Measurements from ENCODE around the gene CCNL2.
"Not testable (repeated sequence)": the region's sequence is repeated elsewhere in the genome, so short reads cannot be mapped to it uniquely, and the experiment has no call there.

The CCNL2 gene

DNA sequence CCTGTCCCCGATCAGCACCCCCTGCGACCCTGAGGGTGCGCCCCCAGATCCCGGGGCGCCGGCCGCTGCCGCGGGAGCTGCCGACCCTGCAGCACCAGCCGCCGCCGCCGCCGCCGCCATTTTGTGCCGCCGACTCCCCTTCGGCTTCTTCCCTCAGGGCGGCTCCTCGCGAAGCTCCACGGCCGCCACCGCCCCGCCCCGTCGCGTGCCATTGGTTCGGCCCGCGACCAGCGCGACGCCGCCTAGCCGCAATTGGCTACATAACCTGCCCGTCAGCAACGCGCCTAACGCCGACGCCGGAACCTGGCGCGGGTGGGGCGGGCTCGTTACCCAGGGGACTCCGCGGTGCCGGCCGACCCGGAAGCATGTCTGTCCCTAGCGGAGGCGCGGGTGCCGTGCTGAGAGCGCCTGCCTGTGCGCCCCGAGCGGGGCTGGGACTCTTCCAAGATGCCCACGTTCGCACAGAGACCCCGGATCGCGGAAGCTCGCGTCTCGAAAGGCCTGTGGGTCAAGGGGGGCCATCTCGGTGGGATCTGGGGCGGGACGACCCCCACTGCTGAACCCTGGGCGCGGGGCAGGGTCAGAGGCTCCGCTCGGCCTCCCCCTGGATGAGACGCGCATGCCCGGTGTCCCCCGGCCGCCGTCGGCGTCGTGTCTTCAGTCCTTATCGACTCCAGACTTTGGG, at the start of gene CCNL2:
TSS of gene CCNL2 (minus strand) at position 149 of the 685 bp plus-strand sequence. CDS start at position 120, 29 bp downstream.
- peak; percentile 99 to 100 for DNase-seq (ENCODE audit: low read depth in 2 of 2)

DNA sequence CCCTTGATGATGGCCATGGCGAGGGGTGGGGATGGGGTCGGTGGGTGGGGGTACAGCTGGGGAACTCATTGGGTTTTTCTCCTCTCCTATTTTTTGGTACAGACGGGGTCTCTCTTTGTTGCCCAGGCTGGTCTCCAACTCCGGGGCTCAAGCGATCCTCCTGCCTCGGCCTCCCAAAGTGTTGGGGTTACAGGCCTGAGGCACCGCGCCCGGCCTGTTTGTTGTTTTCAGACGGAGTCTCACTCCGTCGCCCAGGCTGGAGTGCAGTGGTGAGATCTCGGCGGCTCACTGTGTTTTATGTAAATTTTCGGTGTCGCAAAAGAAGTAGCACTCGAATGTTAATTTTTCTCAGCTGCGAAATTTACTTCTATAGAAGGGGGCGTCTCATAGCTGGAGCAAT, 47.5 kb upstream of the CCNL2 start:
- DNase-seq (ENCODE audit: low read depth in 2 of 2) = not testable (repeated sequence)

DNA sequence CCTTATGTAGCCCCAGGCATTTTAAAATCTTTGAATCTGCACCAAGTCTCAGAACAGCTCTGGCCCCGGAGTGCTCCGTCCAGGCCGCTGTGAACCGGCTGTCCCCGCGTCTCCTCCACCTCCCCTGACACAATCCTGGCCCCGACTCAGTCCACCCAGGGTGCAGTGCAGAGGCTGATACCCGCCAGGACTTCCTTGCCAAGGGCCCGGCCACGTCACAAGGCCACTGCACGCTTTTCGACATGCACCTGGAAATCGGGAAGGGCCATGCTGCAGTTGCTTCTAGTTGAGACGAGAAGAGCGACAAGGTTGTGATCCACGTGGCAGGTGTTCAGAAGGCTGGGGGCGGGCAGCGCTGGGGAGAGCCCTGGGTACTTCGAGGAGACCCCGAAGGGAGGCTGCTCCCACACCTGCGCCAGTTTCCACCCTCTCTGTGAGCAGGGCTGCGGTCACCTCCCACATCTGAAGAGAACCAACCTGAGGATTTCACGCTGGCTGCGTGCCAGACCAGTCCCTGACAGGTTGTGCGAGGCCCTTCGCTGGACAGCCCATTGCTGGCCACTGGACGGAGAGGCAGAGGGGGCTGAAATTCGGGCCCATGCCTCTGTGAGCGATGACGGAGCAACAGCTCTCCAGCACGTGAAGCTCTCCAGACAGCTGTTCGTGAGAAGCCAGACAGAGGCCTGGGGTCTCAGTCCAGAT, 43.1 kb upstream of the CCNL2 start:
- no peak for DNase-seq (ENCODE audit: low read depth in 2 of 2)

DNA sequence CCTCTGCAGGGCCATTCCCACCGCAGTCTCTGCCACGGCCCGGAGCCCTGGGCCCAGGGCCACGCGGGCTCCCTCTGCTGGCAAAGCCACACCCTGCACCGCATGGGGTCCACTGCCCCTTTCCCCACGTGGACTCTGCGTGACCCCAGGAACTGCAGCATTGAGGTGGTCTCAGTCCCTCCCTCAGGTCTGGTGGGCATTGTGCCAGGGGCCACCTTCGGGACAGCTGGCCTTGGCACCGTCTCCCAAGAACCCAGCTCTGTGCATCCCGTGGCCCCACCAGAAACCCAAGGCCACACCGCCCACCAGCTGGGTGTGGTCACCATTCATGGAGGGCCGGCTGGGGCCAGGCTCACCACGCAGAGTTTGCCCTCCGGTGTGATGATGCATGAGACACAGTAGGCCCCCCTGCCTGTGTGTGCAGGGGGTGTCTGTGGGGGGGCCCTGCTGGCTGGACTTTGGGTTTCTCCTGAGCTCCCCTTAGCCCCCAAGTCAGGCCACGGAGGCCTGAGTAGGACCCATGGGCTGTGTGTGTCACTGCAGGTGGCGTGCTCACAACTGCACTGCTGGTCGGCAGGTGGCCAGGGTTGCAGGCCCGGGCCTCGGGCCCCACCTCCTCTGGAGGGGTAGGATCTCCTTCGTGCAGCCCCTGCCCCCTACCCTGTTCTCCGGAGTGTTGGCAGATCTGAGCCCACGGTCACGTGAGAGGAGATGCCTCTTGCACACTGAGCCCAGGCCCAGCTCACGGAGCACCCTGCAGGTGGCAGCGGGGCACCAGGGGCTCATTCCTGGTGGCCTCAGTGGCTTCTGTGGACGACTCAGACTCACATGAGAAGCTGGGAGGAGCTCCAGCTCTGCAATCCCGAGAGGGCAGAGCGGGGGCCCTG, 42.1 kb upstream of the CCNL2 start:
- peak; percentile 50 to 54 for DNase-seq (ENCODE audit: low read depth in 2 of 2)

DNA sequence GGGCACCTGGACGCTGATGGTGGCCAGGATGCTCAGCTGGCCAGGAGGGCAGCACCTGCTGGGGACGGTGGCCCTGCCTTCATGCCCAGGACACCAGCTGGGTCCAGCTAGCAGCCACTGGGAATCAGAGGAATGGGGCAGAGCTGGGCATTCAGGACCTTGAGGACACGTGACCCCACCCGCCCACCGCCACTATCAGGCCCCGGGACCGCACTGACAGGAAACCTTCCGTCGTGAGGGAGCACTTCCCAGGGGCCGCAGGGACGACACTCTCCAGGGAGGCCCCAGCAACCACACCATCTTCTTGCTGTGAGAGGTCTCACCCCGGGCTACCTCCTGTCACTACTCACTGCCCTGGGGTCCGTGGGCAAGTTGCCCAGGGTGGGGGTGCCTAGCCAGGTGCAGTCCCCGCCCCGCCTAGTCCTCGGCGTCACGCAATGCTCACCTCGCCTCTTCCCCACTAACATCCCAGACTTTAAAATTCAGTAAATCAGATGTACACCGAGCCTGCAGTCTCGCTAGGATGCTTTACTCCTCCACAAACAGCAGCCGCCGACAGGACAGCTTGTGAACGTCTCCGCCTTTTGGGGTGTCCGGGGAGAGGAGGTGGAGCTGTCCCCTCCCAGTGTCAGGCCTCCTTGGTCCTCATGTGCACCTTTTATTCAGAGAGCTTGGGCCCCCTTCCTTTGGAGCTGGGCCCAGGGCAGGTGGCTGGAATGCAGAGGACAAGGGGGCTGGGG, 41.3 kb upstream of the CCNL2 start:
- DNase-seq (ENCODE audit: low read depth in 2 of 2) = no peak

DNA sequence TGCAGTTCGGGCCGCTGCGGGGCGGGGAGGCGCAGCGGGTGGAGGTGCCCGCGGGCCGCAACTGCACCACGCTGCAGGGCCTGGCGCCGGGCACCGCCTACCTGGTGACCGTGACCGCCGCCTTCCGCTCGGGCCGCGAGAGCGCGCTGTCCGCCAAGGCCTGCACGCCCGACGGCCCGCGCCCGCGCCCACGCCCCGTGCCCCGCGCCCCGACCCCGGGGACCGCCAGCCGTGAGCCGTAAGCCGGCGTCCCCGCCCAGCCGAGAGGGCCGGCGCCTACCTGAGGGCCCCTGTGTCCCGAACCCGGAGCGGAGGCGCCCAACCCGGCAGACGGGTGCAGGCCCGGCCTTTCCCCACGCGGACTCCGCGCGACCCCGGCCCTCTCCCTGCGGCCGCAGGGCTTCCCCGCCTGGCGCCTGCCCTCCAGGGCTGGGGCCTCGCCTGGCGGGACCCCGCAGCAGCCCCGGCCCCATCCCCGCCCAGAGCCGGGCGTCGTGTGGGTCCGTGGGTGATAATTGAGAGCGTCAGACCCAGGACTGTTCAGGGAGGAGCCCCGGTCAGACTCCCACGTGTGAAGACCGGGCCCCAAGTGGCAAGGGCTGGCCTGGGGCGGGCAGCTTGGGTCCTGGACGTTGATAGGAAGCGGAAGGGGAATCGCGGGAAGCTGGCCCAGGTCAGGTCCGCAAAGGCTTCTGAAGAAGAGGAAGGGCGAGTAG, 40.6 kb upstream of the CCNL2 start:
- DNase-seq (ENCODE audit: low read depth in 2 of 2) = no peak

DNA sequence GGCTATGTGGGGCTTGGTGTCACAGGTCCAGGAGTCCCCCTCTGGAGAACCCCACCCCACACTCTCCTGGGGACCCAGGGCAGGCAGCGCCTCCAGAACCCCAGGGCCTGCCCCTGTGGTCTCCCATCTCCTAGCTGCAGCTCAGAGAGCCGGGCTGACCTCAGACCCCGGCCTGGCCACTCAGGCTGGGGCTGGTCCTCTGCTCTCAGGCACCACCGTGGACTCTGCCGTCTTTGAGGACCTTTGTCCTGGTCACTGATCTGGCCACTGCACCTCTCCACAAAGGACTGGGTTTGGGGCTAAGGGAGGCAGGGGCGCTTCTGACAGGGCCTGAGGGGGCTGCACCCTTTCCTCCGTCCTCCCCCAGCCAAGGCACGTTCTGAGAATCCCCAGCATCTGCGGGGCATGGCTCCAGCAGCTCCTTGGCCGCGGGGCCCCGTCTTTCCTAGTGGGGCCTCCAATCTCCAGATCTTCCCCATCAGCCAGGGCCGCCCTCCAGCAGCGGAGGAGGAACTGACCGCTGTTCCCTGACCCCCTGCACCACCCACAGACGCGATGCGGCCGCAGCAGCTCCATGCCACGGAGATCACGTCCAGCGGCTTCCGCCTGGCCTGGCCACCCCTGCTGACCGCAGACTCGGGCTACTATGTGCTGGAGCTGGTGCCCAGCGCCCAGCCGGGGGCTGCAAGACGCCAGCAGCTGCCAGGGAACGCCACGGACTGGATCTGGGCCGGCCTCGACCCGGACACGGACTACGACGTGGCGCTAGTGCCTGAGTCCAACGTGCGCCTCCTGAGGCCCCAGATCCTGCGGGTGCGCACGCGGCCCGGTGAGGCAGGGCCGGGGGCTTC, 39.6 kb upstream of the CCNL2 start:
- DNase-seq (ENCODE audit: low read depth in 2 of 2) = no peak

DNA sequence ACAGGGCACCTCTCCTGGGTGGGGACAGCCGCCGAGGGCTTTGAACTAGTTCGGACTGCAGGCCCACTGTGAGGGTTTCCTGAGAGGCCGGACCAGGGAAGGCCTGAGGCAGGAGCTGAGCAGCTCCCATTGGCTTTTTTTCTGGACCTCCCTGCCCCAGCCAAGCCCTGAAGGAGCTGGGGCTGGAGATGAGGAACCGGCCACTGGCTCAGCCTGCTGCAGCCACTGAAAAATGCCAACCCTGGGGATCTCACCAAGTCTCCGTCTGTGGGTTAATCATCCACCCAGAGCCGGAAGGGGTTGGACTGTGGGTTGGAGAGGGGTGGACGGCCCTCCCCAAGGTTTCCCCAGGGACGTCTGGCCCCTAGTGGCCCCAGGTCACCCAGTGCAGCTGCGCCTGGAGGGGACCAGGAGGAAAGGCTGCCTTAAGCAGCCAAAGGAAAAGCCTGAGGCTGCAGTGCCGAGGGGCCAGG, 38.8 kb upstream of the CCNL2 start:
- no peak for DNase-seq (ENCODE audit: low read depth in 2 of 2)

DNA sequence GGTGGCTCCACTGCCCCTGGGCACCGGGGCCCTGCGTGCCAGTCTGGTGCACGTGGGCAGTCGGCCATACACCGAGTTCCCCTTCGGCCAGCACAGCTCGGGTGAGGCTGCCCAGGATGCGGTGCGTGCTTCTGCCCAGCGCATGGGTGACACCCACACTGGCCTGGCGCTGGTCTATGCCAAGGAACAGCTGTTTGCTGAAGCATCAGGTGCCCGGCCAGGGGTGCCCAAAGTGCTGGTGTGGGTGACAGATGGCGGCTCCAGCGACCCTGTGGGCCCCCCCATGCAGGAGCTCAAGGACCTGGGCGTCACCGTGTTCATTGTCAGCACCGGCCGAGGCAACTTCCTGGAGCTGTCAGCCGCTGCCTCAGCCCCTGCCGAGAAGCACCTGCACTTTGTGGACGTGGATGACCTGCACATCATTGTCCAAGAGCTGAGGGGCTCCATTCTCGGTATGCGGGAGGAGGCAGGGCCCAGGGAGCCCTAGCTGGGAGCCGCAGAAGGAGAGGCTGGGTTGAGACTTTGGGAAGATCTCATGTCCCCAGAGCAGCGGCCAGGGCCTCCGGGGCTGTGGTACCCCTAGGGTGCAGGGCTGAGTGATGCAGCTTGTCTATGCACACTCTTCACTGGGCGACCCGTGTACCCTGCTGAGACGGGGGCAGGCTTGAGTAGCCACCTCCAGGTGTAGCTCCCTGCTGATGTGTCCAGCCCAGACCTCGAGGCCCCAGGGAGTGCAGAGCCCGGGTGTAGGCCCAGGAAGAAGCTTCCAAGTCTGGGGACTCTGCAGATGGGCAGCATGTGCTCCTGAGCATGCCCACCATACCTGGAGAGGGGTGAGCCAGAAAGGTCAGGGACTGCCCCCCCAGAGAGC, 38.1 kb upstream of the CCNL2 start:
- no peak for DNase-seq (ENCODE audit: low read depth in 2 of 2)

DNA sequence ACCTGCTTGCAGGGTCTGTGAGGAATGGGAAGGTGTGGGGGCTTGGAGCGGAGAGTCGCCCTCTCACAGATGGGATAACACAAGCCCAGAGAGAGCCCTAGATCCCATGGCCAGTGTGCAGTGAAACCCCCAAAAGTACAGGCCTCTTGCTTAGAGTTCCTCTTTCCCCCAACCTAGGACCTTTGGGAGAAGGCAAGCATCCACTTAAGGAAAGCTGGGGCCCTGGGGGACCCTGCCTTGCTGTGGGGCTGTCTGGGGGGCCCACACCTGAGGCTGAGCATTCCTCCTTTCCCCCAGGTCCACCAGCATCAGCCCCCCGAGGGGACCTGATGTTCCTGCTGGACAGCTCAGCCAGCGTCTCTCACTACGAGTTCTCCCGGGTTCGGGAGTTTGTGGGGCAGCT, 37.5 kb upstream of the CCNL2 start:
- no peak for DNase-seq (ENCODE audit: low read depth in 2 of 2)

DNA sequence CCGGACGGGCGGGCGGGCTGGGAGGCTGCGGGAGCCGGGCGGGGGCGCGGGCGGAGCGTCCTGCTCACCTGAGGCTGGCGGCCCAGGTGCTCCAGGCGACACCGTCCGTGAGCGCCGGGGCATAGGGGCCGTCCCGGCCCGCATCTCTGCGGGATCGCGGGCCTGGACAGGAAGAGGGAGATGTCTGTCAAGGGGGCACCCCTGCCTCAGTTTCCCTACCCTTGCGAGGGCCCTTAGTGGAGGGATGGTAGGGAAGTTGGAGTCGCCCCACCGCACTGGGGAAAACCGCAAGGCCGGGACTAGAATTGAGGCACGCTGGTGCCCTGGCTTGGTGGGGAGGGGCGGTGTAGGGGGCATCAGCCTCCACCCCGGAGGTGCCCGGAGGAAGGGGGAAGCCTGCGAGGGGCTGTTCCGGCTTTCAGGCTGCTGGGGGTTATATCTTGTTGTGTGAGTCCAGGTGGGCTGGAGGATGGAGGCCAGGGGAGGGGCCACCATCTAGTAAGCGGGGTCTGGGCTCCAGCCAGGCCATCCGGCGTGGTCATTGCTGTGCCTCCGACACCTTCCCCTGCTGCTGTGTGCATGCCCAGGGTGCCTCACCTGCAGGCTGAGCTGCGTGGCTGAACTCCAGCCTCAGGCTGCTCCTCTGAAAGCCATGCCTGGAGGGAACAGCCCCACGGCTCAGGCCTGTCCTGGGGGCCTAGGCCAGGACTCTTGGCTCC, 36.9 kb upstream of the CCNL2 start:
- DNase-seq (ENCODE audit: low read depth in 2 of 2) = no peak

DNA sequence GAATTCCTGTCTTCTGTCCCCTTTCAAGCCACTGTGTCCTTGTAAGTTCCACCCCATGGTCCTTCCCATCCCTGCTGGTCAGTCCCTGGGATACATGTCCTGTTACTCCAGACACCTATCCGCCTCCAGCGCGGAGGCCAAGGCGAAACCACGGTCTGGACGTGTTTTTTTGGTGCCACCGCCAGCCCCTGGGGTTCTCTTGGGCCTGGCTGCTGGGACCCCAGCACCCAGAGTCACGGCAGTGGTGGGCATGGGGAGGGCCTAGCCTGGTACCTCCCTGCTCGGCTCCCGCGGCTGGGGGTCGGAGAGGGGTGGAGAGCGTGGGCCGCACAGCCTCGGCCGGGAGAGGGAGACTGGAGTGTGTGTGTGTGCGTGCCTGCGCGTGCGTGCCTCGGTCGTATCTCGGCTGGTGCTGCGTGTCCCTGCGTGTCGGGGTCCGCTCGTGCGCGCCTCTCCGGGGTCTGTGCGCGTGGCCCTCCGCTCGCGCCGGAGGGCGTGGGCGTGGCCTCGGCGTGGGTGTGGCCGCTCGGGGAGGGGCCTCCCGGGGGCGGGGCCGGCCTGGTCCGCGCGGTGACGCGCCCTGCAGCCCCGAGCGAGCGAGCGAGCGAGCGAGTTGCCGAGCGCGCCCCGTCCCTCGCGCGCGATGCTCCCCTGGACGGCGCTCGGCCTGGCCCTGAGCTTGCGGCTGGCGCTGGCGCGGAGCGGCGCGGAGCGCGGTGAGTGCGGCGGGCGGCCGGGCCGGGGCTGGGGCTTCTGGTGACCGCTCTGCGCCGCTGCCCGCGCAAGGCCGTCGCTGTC, 36.2 kb upstream of the CCNL2 start, which contains the start of gene VWA1:
TSS of gene VWA1 (plus strand) at position 585 of the 798 bp plus-strand sequence. CDS start at position 644, 59 bp downstream.
- peak; percentile 37 to 65 for DNase-seq (ENCODE audit: low read depth in 2 of 2)

DNA sequence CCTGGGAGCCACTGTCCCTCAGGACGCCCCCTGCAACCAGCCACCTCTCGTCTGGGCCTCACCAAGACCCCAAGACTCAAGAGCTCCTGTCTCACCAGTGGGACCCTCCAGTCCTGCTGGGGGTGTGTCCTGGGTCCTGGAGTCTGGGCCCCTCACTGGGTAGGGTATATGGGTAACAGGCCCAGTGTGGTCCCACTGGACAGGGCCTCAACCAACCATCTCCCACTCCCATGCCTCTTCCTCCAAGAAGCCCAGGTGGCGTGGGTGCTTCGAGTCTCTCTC, 35.6 kb upstream of the CCNL2 start:
- no peak for DNase-seq (ENCODE audit: low read depth in 2 of 2)

DNA sequence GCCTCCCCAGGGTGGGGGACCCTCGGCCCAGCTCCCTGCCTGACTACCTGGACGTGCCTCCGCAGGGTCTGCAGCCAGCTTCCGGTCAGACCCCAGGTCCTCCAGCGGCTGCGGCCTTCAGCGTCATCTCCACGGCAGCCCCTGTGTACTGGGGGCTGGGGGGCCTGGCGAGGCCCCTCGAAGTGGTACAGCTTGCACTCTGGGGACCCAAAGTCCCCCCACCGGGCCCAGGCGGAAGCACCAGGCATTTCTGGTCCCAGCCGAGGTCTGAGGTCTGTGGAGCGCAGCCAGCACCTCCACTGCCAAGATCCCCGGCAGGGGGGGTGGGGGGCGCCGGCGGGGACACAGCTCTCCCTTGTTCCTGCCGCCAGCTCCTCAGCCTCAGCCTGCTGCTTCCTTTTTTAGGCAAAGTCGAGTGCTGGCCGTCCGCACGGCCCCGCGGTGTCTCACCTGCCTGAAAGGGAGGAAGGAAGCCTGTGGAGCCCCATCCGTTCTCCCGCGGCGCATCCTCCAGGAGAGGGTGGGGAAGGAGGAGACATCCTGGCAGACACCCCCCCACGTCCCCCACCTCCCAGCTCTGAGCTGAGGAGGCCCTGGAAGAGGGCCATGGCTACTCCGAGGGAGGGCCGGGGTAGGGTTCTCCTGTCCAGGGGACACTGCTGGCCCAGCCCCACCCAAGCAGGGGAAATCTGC, 35.1 kb upstream of the CCNL2 start:
- no peak for DNase-seq (ENCODE audit: low read depth in 2 of 2)

DNA sequence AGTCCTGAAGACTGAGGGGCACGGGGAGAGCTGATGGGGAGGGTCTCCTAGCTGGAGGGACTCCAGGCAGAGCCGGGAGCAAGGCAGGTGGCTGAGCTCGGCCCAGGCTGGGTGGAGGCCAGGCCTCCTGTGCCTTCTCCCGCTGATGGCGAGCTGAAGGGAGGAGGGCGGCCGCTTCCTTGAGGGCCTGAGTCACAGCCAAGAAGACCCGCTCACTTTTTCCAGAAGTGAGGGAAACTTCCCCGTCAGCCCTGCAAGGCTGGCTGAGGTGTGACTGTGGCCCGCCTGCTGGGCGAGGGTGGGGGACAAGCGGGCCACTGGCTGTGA, 34.6 kb upstream of the CCNL2 start:
- DNase-seq (ENCODE audit: low read depth in 2 of 2) = peak; percentile 60 to 61

DNA sequence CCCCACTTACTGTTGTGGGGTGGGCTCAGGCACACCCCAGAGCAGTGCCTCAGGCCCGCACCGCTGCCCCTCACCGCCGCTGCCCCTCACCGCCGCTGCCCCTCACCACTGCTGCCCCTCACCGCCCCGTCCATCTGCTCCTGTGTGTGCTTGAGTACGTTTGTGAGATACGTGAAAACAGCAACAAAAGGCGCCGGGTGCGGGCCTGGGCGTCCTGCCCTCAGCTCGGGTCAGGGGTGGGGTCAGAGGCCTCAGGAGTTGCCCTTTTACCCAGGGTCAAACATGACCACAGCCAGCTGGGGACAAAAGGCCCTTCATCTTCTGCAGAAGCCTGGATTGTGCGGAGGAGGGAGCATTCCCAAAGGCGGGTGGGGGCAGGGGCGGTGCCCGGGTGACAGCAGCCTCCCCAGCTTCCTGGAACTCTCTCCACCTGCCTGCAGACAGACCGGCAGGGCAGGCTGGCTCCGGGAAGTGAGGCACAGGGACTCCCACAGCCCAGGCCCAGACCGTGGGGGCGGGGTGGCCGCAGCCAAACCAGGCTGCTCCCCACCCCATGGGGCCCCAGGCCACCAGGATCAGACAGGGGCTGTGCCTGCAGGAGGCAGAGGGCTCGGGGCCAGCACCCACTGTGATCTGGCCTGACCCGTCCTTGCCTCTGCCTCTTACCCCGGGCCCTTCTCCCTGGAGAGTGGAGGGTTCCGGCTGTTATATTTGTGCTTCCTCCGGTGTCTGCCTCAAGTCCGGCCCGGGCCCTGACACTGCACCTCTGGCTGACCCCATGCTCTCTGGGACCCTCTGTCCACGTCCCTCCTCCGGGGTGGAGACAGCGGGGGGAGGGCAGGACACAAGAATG, 34.0 kb upstream of the CCNL2 start:
- DNase-seq (ENCODE audit: low read depth in 2 of 2) = no peak

Data from stimulated activated CD4-positive, alpha-beta T cell treated with anti-CD3 and anti-CD28 coated beads, Interleukin-4, amount 100 ng/mL, for 48 hours (primary cell).